ENCODE results near the gene GRPEL2.

GRCh38 chr5:149364719-149365118 is 19.4 kb downstream of the GRPEL2 start:
- TF ChIP-seq CTCF (IDR thresholded peaks at IDR 0.05 in 2 of 3, conservative IDR thresholded peaks at IDR 0.05 in 1 of 3; ENCODE audit: borderline replicate concordance in 1 of 3, insufficient read depth in 1 of 3, low read depth in 2 of 3, low read length in 2 of 3) (no peak), ZNF274 (IDR thresholded peaks at IDR 0.05; ENCODE audit: low read depth, low read length) (no peak), EGR1 (IDR thresholded peaks at IDR 0.05; ENCODE audit: low read depth) (no peak), REST (IDR thresholded peaks at IDR 0.05; ENCODE audit: low read depth) (no peak)
